ENCODE results near the gene CALCOCO1.

GRCh38 chr12:53670971-53671370 is 56.3 kb downstream of the CALCOCO1 start:
- TF ChIP-seq POLR2AphosphoS5 (IDR thresholded peaks at IDR 0.05) (no peak), POLR2A (IDR thresholded peaks at IDR 0.05) (no peak), CTCF (IDR thresholded peaks at IDR 0.05) (no peak)

Data from prostate gland (tissue), 2 donors.